CD4-positive, alpha-beta T cell treated with Interleukin-4 for 4 hours (primary cell): ENCODE data around the gene SERINC3.
A peak's percentile ranks its signal among the peaks of the same experiment; 100 is the strongest.
"Not testable (repeated sequence)": the region's sequence is repeated elsewhere in the genome, so short reads cannot be mapped to it uniquely, and the experiment has no call there.

ENCODE experiments used
- DNase-seq: peaks from one replicate; pipeline ENCODE4 v3.0.0-alpha.2; 2020

SERINC3 gene

DNA sequence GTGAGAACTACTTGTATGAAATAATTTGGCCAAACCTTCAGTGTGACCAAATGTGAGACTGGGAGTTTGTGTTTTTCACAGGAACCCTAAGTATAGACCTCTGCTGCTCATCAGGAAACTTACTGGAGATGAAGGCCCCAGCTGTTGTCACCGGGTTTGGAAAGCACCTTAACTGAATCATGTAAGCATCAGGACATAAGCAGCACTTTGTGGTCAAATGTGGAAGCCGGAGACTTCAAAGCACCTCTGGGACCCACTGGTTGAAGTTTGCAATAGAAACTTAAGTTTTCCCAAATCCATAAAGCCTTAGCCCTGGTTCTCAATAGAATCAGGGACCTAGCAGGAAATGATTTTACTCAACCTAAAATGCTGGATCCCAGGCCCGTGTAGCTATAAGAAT is 31.9 kb downstream of the SERINC3 start:
- DNase-seq, result peak; percentile 8

DNA sequence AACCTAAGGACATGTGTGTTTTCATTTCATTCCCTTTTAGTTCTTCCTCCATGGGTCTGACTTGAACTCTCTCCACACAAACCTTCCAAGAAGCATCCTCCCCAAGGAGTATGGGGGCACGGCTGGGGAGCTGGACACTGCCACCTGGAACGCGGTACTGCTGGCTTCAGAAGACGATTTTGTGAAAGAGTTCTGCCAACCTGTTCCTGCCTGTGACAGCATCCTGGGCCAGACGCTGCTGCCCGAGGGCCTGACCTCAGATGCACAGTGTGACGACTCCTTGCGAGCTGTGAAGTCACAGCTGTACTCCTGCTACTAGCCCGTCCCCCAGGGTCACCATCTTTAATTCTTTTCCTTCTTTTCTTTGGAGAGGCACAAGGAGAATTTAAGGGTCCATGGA is 32.6 kb downstream of the SERINC3 start:
- no peak for DNase-seq

GRCh38 chr20:44488551-44488950 is 33.3 kb downstream of the SERINC3 start:
- DNase-seq, result no peak

- no peak for DNase-seq
Observed at GRCh38 chr20:44485830-44486198, 36.1 kb downstream of the SERINC3 start.

DNA sequence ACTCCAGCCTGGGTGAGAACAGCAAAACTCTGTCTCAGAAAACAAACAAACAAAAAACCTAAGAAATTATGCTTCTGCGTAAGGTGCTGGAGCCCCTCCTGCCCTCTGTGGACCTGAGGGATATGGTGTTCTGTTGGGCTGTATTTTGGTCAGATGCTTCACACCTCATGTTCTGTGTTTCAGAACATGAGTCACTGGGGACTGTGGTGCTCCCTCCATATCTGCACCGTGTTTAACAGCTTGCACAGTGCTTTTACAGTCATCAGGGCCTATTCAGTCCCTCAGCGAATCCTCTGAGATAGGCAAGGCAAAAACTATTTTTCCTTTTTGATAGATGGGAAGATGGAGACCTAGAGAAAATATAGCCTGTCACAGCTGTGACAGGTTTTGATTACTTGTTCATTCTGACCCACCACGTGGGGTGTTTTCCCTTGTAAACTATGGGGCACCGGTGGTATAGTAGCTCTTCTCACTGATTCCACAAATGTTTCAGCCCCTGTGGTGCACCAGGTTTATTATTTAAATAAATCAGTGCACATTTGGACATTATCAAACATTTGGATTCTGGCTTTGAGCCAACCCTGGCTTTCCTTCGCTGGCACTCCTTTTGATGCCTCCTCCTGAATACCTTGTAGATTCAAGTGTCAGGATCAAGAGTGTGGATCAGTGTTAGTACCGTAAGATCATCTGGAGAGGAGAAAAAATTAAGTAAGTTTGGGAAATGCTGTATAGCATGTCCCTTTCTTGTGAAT is 36.6 kb downstream of the SERINC3 start:
- DNase-seq, result no peak

DNA sequence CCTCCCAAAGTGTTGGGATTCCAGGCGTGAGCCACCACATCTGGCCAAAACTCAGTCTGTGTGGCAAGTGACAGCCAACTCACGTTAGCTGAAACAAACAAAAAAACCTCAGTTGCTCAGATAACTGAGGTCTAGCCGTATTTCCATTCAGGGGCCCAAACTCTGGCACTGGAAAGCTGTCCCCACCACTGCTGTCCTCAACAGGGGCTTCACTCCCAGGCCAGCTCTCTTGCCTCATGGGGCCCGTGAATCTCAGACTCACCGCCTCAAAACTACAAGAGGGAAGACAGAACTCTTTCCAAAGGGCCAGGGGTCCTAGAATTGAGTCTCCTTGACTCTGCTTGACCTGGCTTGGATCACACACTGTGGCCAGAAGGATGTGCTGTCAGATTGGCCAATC is 38.8 kb downstream of the SERINC3 start:
- DNase-seq, result no peak

- DNase-seq, result no peak
Observed at GRCh38 chr20:44481719-44482416, 40.0 kb downstream of the SERINC3 start.

DNA sequence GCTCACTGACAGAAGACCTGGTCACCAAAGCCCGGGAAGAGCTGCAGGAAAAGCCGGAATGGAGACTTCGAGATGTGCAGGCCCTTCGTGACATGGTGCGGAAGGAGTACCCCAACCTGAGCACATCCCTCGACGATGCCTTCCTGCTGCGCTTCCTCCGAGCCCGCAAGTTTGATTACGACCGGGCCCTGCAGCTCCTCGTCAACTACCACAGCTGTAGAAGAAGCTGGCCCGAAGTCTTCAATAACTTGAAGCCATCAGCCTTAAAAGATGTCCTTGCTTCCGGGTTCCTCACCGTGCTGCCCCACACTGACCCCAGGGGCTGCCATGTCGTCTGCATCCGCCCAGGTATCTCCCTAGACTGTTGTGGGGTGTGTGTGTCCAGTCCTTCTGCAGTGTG is 41.8 kb downstream of the SERINC3 start:
- DNase-seq, result no peak

GRCh38 chr20:44479643-44480042 is 42.2 kb downstream of the SERINC3 start:
- no peak for DNase-seq

DNA sequence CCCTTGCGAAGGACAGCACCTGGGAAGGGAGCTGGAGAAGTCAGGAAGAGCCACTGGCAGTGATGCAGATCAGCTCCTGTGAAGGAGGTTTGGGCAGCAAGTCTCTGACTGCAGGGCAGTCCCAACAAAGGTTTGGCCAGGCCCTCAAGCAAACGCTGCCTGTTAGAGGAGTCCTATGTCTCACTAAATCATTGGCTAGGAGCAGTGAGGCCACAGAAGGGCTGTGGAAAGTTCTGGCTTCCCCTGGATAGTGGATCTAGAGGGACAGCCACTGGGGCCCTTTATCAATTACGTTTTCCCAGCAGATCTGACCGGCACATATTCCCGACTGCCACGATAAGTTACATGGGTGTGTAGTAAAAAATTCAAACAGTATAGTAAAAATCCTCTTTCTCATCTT is 43.7 kb downstream of the SERINC3 start:
- no peak for DNase-seq

DNA sequence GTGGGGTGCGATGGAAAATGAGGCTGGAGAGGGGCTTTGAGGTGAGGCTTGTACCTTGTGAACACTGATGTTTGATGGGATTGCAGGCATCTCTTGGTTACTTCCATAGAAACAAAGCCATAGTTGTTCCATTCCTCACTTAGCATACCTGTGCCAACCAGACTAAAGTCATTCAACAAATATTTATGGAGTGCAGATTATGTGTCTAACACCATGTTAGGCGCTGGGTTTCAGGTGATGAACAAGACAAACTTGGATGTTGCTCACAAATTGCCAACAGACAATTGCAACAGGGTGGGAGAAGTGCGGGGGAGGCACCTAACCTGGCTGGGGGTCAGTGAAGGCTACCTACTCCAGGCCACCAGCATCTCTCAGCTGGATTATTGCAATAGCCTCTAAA is 44.7 kb downstream of the SERINC3 start:
- DNase-seq, result no peak

GRCh38 chr20:44475694-44476560 is 45.9 kb downstream of the SERINC3 start, which contains the start of gene TTPAL:
Gene TTPAL, plus strand, starts transcription at chr20:44475874. Its CDS starts 4,126 bp downstream, at chr20:44480000.
- DNase-seq, result peak; percentile 83

GRCh38 chr20:44475372-44475693 is 46.5 kb downstream of the SERINC3 start:
- no peak for DNase-seq

- DNase-seq, result not testable (repeated sequence)
Observed at GRCh38 chr20:44472283-44472682, 49.6 kb downstream of the SERINC3 start.

DNA sequence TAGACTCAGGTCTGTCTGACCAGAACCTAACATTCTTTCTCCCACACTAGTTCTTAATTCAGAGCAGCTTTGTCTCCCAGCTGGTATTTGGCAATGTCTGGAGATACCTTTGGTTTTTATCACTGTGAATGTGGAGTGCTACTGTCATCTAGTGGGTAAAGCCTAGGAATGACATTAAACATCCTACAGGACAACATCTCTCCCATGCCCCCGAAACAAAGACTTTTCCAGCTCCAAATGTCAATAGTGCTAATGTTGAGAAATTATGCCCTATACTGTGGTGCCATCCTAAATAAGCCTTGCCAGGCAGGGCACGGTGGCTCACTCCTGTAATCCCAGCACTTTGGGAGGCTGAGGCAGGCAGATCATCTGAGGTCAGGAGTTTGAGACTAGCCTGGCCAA is 50.4 kb downstream of the SERINC3 start:
- DNase-seq, result no peak

DNA sequence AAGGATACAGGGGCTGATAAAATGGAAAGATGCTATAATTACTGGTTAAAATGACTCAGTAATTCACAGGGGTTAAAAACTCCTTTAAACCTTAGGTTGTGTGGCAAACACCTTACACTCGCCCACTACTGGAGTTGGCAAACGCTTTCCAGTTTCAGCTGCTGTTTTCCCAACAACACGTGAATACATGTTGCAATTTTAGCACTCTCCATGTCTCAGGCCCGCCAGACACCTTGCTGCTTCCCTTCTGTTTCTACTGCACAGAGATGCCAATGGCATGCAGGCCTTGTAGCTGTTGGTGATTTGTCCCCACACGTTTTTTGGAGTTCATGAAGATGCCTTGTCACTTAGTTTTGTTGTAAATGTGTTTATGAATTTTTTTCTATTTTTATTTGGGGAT is 51.5 kb downstream of the SERINC3 start:
- DNase-seq, result no peak

GRCh38 chr20:44468044-44468782 is 53.7 kb downstream of the SERINC3 start:
- no peak for DNase-seq

DNA sequence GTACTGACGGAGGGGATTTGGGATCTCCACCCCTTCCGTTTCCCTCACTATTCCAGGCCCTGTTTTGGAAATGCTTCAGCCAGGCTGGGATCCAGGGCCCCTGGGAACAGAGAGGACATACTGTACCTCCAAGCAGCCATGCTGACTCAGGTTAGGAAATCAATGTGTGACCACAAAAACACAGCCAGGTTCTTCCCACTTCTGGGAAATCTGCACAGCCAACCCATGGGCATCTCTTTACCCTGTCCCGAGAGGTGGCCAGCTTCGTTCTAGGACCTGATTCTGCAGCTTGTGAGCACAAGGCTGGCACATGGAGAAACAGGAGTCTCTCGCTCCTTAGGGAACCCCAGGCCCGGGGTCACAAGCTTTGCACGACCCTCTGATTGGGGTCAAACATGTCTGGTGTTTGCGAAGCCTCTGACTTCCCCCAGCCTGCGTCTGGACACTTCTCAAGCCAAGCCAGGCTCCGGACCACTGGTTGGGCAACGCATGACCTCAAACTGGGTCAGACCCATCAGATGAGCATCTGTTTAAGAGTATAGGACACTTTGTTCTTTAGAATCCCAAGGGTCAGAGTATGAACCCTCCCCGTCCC is 54.5 kb downstream of the SERINC3 start:
- DNase-seq, result no peak

DNA sequence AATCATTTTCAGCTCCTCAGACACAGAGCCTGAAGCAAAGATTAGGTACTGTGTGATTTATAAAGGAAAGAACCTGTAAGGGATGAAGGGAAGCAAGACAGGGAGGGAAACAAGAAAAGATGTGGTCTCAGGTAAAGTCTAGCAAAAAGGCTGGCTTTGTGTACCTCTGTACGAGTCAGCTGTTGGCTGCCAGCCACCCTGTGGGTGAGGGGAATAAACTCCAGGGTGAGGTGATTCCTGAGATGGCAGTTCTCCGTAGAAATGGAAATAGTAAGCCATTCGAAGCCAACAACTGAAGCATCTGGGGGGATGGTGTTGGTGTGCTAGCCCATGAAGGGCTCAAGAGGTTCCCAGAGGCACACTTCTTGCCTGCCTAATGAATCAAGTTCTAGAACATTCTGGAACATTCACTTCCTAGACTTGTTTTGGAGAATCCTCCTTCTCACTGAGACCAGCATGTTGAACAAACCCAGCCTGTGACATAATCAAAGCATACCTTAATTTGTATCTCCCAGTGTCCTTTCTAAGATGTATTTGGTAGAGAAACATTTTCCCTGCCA is 56.8 kb downstream of the SERINC3 start:
- no peak for DNase-seq

DNA sequence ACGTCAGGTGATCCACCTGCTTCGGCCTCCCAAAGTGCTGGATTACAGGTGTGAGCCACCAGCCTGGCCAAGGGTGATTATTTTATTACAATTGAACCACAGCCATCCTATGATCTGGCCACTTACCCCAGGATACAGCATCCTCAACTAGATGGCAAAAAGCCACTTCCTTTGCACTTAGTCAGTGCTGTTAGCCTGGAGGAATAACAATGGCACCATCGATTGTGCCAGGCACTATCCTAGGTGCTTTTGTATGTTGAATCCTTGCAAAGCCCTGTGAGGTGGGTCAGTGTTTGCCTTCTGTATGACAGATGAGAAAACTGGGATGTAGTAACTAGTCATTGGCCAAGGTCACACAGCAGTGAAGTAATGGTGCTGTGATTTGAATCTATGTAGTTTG is 57.4 kb downstream of the SERINC3 start:
- no peak for DNase-seq

DNA sequence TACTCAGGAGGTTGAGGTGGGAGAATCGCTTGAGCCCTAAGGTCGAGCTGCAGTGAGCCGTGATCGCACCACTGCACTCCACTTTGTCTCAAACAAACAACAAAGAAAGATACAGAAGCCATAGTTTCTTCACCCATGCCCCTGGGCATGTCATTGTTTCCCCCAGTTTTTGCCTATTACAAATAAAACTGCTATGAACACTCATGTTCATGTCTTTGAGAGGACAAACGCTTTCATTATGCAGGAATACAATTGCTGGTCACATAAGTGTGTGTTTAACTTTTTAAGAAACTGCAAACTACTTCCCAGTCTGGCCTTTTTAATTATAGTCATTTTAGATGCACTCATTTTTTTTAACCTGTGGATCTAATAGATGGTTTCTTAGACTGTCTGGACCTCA is 58.4 kb downstream of the SERINC3 start:
- no peak for DNase-seq

GRCh38 chr20:44461803-44462174 is 60.1 kb downstream of the SERINC3 start:
- no peak for DNase-seq
